PC-9 (cell line): ENCODE results near the gene COL5A2. TPM values are rescaled to one million over a fixed set of nuclear protein-coding genes. Genes with fewer than 3 reads are reported as not detected.

Source experiments
- BruUV-seq: library from RNA; stranded (reverse); fragments of 400-500 nt; replicated peaks from 2 replicates; lab custom pipeline; 2021; lab: Mats Ljungman, UMichigan
- CTCF ChIA-PET: fragments of 300-600 bp; sonication (Branson Sonifier 250); formaldehyde crosslinking; loops from one replicate; lab custom pipeline; 2022; ENCODE audit warnings: antibody characterized with exemption; lab: Charles Lee
- POLR2A ChIA-PET: fragments of 300-600 bp; sonication (Branson Sonifier 250); formaldehyde crosslinking; loops from one replicate; lab custom pipeline; 2022; ENCODE audit warnings: antibody characterized with exemption; ENCODE audit not compliant: unreplicated experiment; lab: Charles Lee
- DNase-seq, 2 experiments: peaks; one replicate each; pipeline versions ENCODE4 v3.0.0 to v3.0.0-alpha.2; 2015 to 2022; ENCODE audit warnings: mixed read lengths in 1 of 2
- H2AFZ ChIP-seq: fragments of 200-600 bp; sonication (generic); 2 replicates; pipeline ENCODE4 v1.8.1; 2017; ENCODE audit warnings: antibody characterized with exemption
- H3F3A ChIP-seq: fragments of 200-600 bp; sonication (generic); 2 replicates; pipeline ENCODE4 v1.8.1; 2017; ENCODE audit warnings: antibody characterized with exemption, mild to moderate bottlenecking, low read depth; ENCODE audit not compliant: insufficient read depth
- H3K27ac ChIP-seq: fragments of 200-600 bp; sonication (generic); 2 replicates; pipeline ENCODE4 v1.6.1; 2016; ENCODE audit warnings: mixed run types
- H3K27me3 ChIP-seq: fragments of 200-600 bp; sonication (generic); 2 replicates; pipeline ENCODE4 v1.6.1; 2016; ENCODE audit warnings: low read depth, mixed run types; ENCODE audit not compliant: insufficient read depth
- H3K36me3 ChIP-seq: fragments of 200-600 bp; sonication (generic); 2 replicates; pipeline ENCODE4 v1.6.1; 2016; ENCODE audit warnings: low read depth, mixed run types
- H3K4me1 ChIP-seq: fragments of 200-600 bp; sonication (generic); replicated peaks from 2 replicates; pipeline ENCODE4 v1.6.1; 2016; ENCODE audit warnings: mixed run types; ENCODE audit not compliant: insufficient read depth
- H3K4me2 ChIP-seq: fragments of 200-600 bp; sonication (generic); 2 replicates; pipeline ENCODE4 v1.6.1; 2017; ENCODE audit warnings: mixed run types
- H3K4me3 ChIP-seq: fragments of 200-600 bp; sonication (generic); 2 replicates; pipeline ENCODE4 v1.6.1; 2016; ENCODE audit warnings: mixed run types
- H3K79me2 ChIP-seq: fragments of 200-600 bp; sonication (generic); 2 replicates; pipeline ENCODE4 v1.6.1; 2017; ENCODE audit warnings: low read depth, mixed run types
- H3K9me2 ChIP-seq: fragments of 200-600 bp; sonication (generic); 2 replicates; pipeline ENCODE4 v1.8.1; 2017; ENCODE audit warnings: mild to moderate bottlenecking; ENCODE audit not compliant: insufficient read depth
- H3K9me3 ChIP-seq: fragments of 200-600 bp; sonication (generic); 2 replicates; pipeline ENCODE4 v1.8.1; 2016; ENCODE audit warnings: low read depth; ENCODE audit not compliant: insufficient read depth
- H4K20me1 ChIP-seq: fragments of 200-600 bp; sonication (generic); 2 replicates; pipeline ENCODE4 v1.8.1; 2017; ENCODE audit not compliant: insufficient read depth
- EZH2 ChIP-seq: fragments of 200-600 bp; sonication (generic); IDR thresholded peaks from 2 replicates; pipeline ENCODE4 v1.8.0; 2017; ENCODE audit warnings: antibody characterized with exemption, low read depth
- intact Hi-C: fragments of 100-400 bp; cut with micrococcal nuclease; formaldehyde crosslinking; loops from one replicate; pipeline ENCODE4 v1.10.0; 2022; ENCODE audit not compliant: unreplicated experiment
- total RNA-seq: library from RNA; stranded (reverse); gene quantifications from 2 replicates; pipeline ENCODE4 v1.2.3, GENCODE V29; 2021
- TF ChIP-seq, protein P1 (sequence below): fragments of 200-600 bp; sonication (generic); conservative IDR thresholded peaks from 2 replicates; pipeline ENCODE4 v1.6.1; 2017; ENCODE audit warnings: mixed run types, antibody characterized with exemption, mild to moderate bottlenecking, moderate library complexity

Gene COL5A2
- total RNA-seq, 1 experiment from 2014 or later, result 0.55 TPM

DNA sequence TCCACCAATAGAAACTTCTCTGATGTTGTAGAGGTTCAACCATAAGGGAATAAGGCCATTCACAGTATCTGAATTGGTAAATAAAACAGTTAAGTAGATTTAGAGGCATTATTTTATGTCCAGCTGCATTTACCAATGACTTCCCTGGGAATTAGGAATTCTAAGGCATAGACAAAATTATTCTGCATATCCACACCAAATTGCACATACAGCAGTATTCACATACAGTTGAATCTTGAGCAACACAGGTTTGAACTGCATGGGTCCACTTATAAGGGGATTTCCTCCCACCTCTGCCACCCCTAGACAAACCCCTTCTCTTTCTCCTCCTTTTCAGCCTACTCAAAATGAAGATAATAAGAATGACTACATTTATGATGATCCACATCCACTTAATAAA lies 54.4 kb downstream of the COL5A2 start:
- H4K20me1 ChIP-seq, result no peaks in the 10 kb centered on the region
- no TSS peak for BruUV-seq
- H3K4me1 ChIP-seq, result no peaks in the 10 kb centered on the region
- no peaks in the 10 kb centered on the region for H3K27me3 ChIP-seq
- DNase-seq, result no peak
- H3K36me3 ChIP-seq, result no peaks in the 10 kb centered on the region
- no peak overlapping the region for H3K4me3 ChIP-seq
- no peaks in the 10 kb centered on the region for H3F3A ChIP-seq
- no peaks in the 10 kb centered on the region for H3K9me3 ChIP-seq
- no peaks in the 10 kb centered on the region for H3K79me2 ChIP-seq
- H3K27ac ChIP-seq, result no peak overlapping the region
- intact Hi-C loops, result no loop called here
- H3K4me2 ChIP-seq, result no peak overlapping the region
- CTCF ChIA-PET, result no interaction called here
- H3K9me2 ChIP-seq, result peaks cover 6% of the 10 kb centered on the region; the same call in 1 of the 2 replicates
- no peak for TF ChIP-seq EZH2
- TF ChIP-seq, protein P1, sequence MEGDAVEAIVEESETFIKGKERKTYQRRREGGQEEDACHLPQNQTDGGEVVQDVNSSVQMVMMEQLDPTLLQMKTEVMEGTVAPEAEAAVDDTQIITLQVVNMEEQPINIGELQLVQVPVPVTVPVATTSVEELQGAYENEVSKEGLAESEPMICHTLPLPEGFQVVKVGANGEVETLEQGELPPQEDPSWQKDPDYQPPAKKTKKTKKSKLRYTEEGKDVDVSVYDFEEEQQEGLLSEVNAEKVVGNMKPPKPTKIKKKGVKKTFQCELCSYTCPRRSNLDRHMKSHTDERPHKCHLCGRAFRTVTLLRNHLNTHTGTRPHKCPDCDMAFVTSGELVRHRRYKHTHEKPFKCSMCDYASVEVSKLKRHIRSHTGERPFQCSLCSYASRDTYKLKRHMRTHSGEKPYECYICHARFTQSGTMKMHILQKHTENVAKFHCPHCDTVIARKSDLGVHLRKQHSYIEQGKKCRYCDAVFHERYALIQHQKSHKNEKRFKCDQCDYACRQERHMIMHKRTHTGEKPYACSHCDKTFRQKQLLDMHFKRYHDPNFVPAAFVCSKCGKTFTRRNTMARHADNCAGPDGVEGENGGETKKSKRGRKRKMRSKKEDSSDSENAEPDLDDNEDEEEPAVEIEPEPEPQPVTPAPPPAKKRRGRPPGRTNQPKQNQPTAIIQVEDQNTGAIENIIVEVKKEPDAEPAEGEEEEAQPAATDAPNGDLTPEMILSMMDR, result no peak
- H2AFZ ChIP-seq, result no peak overlapping the region
- POLR2A ChIA-PET, result no interaction called here

DNA sequence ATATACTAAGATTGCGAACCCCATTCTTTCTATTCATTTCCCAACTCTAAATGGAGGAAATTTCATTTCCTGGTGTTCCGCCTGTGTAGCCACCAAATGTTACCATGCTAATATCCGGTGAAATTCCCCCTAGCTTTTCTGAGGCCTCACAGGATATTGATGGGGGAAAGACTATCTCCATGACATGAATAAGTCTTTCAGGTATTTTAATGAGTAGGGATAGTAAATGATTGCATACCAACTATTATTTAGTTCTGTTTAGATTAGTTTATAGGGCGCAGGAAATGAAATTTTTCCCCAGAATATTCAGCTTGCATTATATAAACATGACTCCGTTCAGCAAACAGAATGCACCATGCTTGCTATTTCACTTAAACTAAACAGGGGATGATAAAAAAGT lies 55.4 kb downstream of the COL5A2 start:
- Histone ChIP-seq H3K36me3 (no peaks in the 10 kb centered on the region), H3K27ac (no peak overlapping the region), H3K4me1 (no peaks in the 10 kb centered on the region), H3K27me3 (no peaks in the 10 kb centered on the region), H3K79me2 (no peaks in the 10 kb centered on the region), H3K9me3 (no peaks in the 10 kb centered on the region), H4K20me1 (no peaks in the 10 kb centered on the region), H3K9me2 (peaks cover 6% of the 10 kb centered on the region; the same call in 1 of the 2 replicates), H2AFZ (no peak overlapping the region), H3K4me2 (no peak overlapping the region), H3F3A (no peaks in the 10 kb centered on the region), H3K4me3 (no peak overlapping the region)
- no peak for DNase-seq
- no TSS peak for BruUV-seq
- ChIA-PET POLR2A (interaction anchor here (0.7 kb wide), 1 partner anchor 537 kb away, joined by 6 read pairs; the partner anchor contains the start of gene ASNSD1), CTCF (interaction anchor here (0.6 kb wide), 1 partner anchor 19 kb away, joined by 3 read pairs; no protein-coding TSS in a partner anchor)
- no peak for TF ChIP-seq EZH2
- TF ChIP-seq, protein P1, result no peak
- intact Hi-C loops, result no loop called here

DNA sequence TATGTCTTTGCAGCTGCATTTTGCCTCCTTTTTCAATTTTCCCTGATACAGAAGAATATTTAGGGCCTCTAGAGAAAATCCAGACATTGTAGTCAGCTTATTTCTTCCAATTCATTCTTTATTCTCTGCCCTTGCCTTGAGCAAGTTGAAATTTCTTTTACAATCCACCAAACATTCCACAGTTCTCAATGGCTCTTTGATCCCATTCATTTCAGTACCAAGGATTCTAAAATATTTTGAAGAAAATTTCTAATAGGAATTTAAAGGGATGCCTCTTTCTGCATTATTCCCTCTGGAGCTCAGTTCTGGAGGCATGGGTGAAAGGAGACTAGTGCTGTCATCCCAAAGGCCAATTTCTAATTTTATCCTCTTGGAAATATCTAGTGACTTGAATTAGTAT lies 61.2 kb downstream of the COL5A2 start:
- Histone ChIP-seq H3F3A (no peaks in the 10 kb centered on the region), H2AFZ (no peak overlapping the region), H3K36me3 (no peaks in the 10 kb centered on the region), H4K20me1 (no peaks in the 10 kb centered on the region), H3K9me2 (no peaks in the 10 kb centered on the region), H3K27ac (no peak overlapping the region), H3K4me2 (no peak overlapping the region), H3K4me3 (no peak overlapping the region), H3K79me2 (no peaks in the 10 kb centered on the region), H3K4me1 (no peaks in the 10 kb centered on the region), H3K9me3 (no peaks in the 10 kb centered on the region), H3K27me3 (no peaks in the 10 kb centered on the region)
- ChIA-PET POLR2A (no interaction called here), CTCF (no interaction called here)
- no TSS peak for BruUV-seq
- DNase-seq, result no peak
- intact Hi-C loops, result loop anchor here (5.0 kb wide), 3 partner anchors 169 to 294 kb away; no protein-coding TSS in a partner anchor
- TF ChIP-seq, protein P1, result no peak
- TF ChIP-seq EZH2, result no peak
